HG03025 (cell line): ENCODE measurements around the gene NCBP2.
"Not testable (repeated sequence)": the region's sequence is repeated elsewhere in the genome, so short reads cannot be mapped to it uniquely, and the experiment has no call there.

ENCODE experiments used
- ATAC-seq: cut with Tn5 transposase; IDR thresholded peaks from one replicate; pipeline ENCODE4 v1.9.1; 2021; ENCODE audit warnings: mild to moderate bottlenecking, moderate library complexity; ENCODE audit not compliant: unreplicated experiment, low FRiP score

Gene NCBP2

GRCh38 chr3:196968233-196969133, 26.2 kb upstream of the NCBP2 start, which contains the start of gene PIGZ:
PIGZ (minus strand) TSS chr3:196968833; CDS start chr3:196952031, 16,802 bp downstream.
- peak; percentile 68 for ATAC-seq

DNA sequence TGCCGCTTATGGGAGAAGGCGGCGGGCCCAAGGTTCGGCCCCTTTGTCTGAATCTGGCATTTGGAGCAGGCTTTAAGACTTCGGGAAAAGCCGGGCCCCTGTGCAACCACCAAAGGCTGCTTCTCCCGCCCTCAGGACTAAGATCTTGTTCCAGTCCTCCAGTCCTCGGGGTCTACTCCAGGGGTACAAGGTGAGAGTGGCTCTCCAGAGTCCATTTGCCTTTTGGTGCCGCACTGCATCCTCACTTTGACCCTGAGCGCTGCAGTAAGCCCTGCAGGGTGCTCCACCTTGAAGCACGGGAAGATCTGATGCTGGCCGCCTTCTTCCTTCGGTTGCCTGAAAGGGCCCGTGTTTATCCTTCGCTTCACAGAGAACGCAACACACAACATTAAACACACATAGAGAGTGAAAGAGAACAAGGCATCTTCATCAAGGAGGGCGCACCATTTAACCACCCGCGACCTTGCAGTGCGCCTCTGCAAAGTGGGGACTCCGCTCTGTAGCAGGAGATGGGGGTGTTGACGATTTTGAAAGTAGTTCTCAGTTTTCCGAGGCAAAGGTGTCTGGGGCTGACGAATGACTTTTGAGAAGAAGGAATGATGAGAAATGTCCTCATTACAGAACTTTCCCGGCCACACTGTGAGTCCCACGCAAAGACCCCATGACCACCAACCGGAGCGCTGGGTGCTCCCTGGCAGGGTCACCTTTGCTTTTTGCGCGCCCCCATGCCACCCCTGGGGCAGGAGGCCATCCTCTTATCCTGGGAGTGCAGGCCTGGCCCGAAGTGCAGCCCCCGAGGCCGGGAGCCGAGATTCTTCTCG, 25.3 kb upstream of the NCBP2 start:
- no peak for ATAC-seq

- no peak for ATAC-seq
Measured at GRCh38 chr3:196966526-196967401, 24.4 kb upstream of the NCBP2 start.

DNA sequence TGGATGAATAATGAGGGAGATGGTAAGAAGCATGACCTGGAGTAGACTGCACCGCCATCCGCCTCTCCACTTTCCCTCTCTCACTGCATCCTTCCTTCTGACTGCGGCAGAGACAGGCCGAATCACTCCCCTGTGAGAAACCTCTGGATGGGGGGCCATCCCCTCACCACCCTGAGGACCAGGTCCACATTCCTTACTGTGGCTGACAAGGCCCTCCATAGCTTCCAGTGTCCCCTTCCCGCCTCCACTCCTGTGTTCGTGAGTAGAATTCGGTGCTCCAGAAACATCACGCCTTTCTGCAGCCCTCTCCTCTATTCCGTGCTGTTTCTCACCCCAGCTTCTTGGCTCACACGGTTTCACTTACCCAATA, 23.5 kb upstream of the NCBP2 start:
- ATAC-seq = no peak

DNA sequence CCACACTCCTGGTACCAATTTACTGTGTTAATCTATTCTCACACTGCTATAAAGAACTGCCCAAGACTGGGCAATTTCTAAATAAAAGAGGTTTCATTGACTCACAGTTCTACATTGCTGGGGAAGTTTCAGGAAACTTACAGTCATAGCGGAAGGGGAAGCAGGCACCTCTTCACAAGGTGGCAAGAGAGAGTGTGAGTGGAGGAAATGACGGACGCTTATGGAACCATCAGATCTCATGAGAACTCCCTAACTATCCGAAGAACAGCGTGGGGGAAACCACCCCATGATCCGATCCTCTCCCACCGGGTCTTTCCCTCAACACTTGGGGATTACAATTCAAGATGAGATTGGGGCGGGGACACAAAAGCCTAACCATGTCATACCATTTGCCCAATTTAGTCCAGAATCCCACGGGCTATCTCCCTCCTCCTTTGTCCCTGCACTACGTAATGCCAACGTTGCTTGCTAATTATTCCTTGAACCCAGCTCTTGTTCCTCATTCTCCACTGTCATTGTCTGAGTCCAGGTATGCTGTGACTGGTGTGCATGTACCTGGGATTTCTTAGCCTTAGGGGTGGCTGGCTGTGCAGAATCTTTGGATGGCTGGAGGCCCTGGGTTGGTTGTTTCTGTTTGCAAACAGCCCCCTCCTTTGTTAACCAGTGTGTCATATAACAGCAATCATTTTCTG, 22.9 kb upstream of the NCBP2 start:
- ATAC-seq = no peak

- no peak for ATAC-seq
Measured at GRCh38 chr3:196963631-196963953, 21.3 kb upstream of the NCBP2 start.

- no peak for ATAC-seq
Measured at GRCh38 chr3:196962930-196963630, 20.8 kb upstream of the NCBP2 start.

- ATAC-seq = no peak
Measured at GRCh38 chr3:196962108-196962929, 20.0 kb upstream of the NCBP2 start.

DNA sequence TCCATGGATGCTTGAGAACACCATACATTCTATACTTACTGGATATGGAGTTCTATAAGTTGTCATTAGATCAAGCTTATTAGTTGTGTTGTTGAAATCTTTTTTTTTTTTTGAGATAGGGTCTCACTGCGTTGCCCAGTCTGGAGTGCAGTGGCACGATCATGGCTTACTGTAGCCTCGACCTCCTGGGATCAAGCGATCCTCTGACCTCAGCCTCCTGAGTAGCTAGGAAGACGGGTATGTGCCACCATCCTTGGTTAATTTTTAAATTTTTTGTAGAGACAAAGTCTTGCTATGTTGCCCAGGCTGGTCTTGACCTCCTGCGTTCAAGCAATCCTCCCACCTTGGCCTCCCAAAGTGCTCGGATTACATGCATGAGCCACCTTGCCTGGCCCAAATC, 12.5 kb upstream of the NCBP2 start:
- ATAC-seq = no peak

- no peak for ATAC-seq
Measured at GRCh38 chr3:196951371-196951770, 9.0 kb upstream of the NCBP2 start.

DNA sequence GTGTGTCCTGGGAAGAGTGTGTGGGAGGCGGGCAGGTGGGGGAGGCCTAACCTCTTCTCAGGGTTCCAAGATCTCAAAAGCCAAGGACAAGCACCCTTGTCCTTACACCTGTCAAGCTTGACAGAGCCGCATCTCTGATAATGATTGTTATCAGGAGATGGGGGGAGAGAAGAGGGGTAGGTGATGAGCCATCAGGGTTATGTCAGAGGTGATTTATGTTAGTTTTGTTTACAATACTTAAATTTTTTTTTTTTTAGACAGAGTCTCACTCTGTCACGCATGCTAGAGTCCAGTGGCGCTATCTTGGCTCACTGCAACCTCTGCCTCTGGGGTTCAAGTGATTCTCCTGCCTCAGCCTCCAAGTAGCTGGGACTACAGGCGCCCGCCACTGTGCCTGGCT, 7.4 kb upstream of the NCBP2 start:
- ATAC-seq = no peak

- no peak for ATAC-seq
Measured at GRCh38 chr3:196949285-196949619, 6.9 kb upstream of the NCBP2 start.

DNA sequence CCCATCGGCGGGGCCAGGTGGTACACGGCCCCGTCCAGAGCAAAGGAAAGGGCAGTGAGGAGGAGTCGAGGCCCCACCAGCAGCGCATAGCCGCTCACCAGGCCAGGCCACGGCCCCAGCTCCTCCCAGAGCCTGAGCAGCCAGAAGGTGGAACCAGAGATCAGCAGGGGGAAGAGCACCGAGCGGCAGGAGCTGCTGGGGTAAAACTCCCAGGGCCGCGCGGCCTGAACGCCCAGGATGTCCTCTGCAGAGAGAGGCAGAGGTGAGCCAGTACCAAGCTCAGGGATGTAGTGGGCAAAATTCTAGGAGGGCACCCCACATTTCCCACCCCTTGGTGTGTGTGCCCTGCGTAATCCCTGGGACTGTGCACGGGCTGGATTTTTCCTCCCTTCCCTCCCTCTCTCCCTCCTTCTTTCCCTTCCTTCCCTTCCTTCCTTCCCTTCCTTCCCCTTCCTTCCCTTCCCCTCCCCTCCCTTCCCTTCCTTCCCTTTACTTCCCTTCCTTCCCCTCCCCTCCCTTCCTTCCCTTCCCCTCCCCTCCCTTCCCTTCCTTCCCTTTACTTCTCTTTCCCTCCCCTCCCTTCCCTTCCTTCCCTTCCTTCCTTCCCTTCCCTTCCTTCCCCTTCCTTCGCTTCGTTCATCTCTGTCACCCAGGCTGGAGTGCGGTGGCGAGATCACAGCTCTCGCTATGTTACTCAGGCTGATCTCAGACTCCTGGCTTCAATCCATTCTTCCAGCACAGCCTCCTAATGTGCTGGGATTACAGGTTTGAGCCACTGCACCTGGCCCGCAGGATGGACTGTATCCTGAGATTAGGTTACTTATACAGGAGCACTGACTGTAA, 6.3 kb upstream of the NCBP2 start:
- no peak for ATAC-seq

DNA sequence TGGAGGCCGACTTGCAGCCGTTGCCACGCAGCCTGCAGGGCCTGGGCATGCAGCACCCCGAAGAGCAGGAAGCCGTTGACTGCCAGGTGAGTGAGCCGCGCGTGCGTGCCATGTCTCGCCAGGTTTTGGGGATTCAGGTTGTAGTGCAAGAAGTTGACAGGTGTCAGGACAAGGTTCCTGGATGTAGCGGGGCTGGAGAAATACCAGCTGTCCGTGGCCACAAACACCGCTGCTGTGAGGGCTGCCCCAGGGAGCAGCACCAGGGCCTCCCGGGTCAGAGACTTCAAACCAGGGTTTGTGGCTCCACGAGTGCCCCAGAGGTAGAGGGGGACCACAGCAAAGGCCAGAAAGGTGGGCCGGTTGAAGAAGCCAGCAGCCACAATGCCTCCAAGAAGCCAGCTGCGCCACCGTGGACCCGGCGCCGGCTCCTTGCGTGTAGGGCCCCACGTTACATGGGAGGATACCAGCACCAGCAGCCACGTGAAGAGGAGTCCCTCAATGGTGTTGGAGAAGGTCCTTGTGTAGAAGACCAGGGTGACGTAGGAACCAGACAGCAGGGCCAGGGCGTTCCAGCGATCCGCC, 5.6 kb upstream of the NCBP2 start:
- no peak for ATAC-seq

GRCh38 chr3:196947136-196947859, 5.0 kb upstream of the NCBP2 start:
- ATAC-seq = no peak

DNA sequence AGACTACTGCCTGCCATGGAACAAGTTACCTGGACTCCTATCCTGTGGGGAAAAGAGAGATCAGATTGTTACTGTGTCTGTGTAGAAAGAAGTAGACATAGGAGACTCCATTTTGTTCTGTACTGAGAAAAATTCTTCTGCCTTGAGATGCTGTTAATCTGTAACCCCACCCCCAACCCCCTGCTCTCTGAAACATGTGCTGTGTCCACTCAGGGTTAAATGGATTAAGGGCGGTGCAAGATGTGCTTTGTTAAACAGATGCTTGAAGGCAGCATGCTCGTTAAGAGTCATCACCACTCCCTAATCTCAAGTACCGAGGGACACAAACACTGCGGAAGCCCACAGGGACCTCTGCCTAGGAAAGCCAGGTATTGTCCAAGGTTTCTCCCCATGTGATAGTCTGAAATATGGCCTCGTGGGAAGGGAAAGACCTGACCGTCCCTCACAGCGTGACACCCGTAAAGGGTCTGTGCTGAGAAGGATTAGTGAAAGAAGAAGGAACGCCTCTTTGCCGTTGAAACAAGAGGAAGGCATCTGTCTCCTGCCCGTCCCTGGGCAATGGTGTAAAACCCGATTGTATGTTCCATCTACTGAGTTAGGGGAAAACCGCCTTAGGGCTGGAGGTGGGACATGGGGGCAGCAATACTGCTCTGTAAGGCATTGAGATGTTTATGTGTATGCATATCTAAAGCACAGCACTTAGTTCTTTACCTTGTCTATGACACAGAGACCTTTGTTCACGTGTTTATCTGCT, 1.9 kb upstream of the NCBP2 start:
- ATAC-seq = not testable (repeated sequence)
